Hepatocyte (in vitro differentiated cells): ENCODE data around the gene ZNF182.

Source experiments
- EZH2 ChIP-seq: fragments of 200-600 bp; sonication (generic); IDR thresholded peaks from 2 replicates; pipeline ENCODE4 v1.6.1; 2016; ENCODE audit warnings: antibody characterized with exemption, mild to moderate bottlenecking, borderline replicate concordance
- TF ChIP-seq, protein P1 (sequence below): fragments of 200-600 bp; sonication (generic); IDR thresholded peaks from 2 replicates; pipeline ENCODE4 v1.5.1; 2016; ENCODE audit warnings: antibody characterized with exemption, mild to moderate bottlenecking; ENCODE audit not compliant: poor library complexity

DNA sequence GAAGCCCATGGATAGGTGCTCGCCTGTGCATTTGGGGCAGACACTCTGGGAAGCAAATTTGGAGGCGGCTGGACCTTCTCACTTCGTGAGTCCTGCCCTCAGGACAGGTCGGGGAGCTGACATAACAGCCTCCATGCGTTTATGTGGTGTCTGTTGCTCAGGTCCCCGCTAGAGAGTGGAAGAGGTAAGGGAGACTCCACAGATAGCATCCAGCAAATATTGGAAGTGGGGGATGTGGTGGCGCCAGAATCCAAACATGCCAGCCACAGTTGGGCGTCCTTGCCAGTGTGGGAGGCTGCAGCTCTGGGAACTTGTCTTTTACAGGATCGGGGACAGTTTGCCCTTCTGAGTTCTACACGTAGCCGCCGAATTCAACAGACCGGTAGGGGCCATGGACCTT is 47.8 kb downstream of the ZNF182 start:
- TF ChIP-seq, protein P1, sequence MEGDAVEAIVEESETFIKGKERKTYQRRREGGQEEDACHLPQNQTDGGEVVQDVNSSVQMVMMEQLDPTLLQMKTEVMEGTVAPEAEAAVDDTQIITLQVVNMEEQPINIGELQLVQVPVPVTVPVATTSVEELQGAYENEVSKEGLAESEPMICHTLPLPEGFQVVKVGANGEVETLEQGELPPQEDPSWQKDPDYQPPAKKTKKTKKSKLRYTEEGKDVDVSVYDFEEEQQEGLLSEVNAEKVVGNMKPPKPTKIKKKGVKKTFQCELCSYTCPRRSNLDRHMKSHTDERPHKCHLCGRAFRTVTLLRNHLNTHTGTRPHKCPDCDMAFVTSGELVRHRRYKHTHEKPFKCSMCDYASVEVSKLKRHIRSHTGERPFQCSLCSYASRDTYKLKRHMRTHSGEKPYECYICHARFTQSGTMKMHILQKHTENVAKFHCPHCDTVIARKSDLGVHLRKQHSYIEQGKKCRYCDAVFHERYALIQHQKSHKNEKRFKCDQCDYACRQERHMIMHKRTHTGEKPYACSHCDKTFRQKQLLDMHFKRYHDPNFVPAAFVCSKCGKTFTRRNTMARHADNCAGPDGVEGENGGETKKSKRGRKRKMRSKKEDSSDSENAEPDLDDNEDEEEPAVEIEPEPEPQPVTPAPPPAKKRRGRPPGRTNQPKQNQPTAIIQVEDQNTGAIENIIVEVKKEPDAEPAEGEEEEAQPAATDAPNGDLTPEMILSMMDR, result no peak
- TF ChIP-seq EZH2, result no peak
